ENCODE measurements around the gene SLC7A11.

DNA sequence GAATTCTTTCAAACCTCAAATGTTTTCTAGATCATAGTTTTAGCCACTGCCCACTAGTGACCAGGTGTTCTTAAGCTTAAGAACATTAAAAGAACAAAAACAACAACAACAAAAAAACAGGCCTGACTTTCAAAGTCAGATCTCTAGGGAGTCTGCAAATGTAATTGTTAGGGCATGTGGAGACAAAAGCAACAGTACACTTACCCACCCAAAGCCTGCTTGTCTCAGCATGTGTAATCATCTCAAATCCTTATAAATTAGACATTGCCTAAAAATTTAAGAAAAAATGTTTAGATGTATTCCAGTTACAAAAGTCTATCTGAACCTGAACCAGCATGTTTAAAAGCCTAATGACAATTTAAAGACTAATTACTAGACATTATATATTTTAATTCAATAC lies 79.9 kb downstream of the SLC7A11 start:
- TF ChIP-seq, protein P1, sequence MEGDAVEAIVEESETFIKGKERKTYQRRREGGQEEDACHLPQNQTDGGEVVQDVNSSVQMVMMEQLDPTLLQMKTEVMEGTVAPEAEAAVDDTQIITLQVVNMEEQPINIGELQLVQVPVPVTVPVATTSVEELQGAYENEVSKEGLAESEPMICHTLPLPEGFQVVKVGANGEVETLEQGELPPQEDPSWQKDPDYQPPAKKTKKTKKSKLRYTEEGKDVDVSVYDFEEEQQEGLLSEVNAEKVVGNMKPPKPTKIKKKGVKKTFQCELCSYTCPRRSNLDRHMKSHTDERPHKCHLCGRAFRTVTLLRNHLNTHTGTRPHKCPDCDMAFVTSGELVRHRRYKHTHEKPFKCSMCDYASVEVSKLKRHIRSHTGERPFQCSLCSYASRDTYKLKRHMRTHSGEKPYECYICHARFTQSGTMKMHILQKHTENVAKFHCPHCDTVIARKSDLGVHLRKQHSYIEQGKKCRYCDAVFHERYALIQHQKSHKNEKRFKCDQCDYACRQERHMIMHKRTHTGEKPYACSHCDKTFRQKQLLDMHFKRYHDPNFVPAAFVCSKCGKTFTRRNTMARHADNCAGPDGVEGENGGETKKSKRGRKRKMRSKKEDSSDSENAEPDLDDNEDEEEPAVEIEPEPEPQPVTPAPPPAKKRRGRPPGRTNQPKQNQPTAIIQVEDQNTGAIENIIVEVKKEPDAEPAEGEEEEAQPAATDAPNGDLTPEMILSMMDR (IDR thresholded peaks at IDR 0.05), result no peak
- TF ChIP-seq POLR2A (IDR thresholded peaks at IDR 0.05), result no peak

Measured in lower leg skin (tissue), 3 donors.